Kidney glomerular epithelial cell (primary cell): ENCODE measurements around the gene EEPD1.

Experiments used
- DNase-seq: peaks from one replicate; lab custom pipeline; 2025; lab: John Stamatoyannopoulos, UW

EEPD1 gene

DNA sequence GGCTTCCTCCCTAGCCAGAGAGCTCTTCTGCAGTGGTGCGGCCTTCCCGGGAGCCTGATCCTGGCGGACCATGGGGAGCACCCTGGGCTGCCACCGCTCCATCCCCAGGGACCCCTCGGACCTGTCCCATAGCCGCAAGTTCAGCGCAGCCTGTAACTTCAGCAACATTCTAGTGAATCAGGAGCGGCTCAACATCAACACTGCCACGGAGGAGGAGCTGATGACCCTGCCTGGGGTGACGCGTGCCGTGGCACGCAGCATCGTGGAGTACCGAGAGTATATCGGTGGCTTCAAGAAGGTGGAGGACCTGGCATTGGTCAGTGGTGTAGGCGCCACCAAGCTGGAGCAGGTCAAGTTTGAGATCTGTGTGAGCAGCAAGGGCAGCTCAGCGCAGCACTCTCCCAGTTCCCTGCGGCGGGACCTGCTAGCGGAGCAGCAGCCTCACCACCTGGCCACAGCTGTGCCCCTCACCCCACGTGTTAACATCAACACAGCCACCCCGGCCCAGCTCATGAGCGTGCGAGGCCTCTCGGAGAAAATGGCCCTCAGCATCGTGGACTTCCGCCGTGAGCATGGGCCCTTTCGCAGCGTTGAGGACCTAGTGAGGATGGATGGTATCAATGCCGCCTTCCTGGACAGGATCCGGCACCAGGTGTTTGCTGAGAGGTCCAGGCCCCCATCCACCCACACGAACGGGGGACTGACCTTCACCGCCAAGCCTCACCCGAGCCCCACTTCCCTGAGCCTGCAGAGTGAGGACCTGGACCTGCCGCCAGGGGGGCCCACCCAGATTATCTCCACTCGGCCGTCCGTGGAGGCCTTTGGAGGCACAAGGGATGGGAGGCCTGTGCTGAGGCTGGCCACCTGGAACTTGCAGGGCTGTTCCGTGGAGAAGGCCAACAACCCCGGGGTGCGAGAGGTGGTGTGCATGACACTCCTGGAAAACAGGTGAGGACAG, 1.5 kb downstream of the EEPD1 start:
- DNase-seq = no peak

DNA sequence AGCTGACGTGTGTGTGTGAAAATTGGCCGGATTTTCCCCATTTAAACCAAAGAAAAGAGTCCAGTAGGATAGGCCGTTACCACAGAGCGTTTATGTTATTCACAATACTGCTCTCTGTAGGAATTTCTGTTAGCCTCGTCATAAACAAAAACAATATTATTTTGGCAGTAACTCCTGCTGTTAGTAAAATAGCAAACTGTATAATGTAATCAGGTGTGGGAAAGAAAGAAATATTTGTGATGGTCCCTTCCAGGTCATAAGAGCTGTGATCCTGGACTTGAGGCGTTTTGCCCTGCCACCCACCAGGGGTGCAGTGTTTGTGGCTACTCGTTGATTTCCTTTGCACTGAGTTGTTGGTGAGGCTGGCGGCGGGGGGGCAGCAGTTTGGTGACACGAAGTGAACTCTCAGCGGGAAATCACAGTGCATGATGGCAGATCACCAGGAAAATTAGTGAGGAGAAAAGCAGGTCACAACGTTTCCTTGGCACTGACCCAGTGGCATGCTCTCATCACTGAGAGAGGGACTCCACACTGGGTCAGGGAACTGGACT, 2.8 kb downstream of the EEPD1 start:
- DNase-seq = no peak

GRCh38 chr7:36157527-36158320, 4.7 kb downstream of the EEPD1 start:
- no peak for DNase-seq

- no peak for DNase-seq
Measured at GRCh38 chr7:36158321-36158605, 5.2 kb downstream of the EEPD1 start.

DNA sequence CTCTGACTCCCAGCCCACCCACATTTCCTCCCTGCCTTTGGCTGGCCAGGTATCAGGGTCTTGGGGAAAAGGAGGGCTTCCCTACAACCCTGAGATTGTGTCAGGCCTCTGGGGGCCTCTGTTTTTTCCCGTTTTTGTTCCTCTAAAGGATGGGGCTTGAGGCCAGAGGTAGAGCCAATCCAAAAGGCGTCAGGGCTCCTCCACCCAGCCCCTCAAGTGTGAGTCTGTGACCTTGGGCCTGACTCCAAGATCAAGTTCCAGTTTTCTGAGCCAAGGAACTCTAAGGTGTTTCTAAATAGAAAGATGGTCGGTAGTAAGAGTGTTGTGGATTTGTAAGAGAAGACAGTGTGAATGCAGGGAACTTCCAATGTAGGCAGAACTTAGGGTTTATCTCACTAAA, 6.6 kb downstream of the EEPD1 start:
- no peak for DNase-seq

DNA sequence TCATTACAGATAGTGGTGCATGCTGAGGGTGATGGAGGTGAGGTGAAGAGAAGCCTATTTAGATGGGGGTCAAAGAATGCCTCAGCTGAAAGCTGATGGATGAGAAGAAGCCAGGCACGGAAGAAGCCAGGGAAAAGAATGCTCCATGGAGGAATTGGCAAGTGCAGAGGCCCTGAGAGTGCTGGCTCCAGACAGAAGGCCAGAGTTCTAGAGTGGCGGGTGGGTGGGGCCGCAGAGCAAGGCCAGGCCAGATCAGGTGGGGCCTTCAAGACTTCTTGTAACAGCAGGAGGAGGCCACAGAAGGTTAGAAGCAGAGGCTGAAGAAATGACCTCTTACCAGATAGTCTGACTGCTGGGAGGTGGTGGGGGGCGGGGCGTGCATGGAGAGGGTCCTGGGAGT, 7.3 kb downstream of the EEPD1 start:
- DNase-seq = no peak

DNA sequence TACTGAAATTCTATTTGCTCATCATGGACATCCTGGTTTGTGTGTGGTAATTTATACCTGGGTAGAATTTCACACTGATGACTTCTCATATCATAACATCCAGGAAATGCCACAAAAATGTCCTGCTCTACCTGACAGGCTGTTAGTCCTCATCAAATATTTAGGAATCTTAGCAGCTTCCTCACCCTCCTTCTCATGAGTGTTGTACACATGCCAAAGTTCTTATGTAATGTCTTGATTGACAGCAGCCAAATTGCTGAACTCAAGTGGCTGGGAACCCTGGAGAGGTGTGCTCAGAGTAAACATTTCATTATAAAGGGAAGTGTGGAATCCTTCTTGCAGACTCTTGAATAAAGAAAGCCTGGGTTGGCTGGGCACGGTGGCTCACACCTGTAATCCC, 8.9 kb downstream of the EEPD1 start:
- peak; percentile 67 for DNase-seq

DNA sequence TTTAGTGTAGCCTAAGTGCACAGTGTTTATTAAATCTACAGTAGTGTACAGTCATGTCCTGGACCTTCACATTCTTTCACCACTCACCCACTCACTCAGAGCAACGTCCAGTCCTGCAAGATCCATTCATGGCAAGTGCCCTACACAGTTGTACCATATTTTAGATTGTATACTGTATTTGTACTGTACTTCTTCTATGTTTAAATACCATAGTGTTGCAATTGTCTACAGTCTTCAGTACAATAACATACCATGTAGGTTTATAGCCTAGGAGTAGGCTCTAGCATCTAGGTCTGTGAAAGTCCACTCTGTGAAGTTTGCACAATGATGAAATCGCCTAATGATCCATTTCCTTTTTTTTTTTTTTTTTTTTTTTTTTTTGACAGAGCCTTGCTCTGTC, 12.0 kb downstream of the EEPD1 start:
- no peak for DNase-seq

DNA sequence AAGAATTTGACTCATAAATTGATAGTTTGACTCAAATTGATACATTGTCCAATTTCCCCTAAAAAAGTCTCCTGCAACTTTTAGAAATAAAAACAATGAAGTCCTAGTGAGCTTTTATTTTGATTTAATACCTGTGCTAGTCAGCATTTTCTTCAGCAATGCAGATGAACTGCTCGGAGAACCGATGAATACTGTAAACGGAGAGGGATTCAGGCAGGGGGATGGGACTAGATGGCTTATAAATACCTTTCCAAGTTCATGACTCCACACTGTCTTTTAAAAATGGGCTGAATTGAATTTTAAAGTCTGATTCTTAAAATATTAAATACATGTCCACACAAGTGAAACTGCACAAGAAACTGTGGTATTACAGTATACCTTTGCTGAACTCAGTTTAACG, 12.7 kb downstream of the EEPD1 start:
- no peak for DNase-seq

- DNase-seq = no peak
Measured at GRCh38 chr7:36167403-36168050, 14.5 kb downstream of the EEPD1 start.

DNA sequence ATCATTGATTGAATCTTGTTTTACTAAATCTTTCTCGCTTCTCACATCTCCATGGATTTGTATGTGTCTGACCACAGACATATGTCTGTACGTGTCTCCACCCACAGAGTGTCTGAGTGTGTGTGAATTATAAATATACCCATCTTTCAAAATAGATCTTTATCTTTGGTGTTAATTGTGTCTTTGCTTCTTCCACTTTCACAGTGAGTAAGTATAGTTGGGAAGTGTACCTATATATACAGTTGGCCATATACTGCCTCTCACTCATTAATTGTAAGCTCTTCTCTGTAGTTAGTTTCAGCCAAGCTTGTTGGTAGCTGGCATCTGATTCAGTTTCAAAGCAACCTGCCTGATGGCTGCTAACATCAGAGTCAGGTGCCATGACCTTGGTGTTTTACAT, 18.4 kb downstream of the EEPD1 start:
- no peak for DNase-seq

DNA sequence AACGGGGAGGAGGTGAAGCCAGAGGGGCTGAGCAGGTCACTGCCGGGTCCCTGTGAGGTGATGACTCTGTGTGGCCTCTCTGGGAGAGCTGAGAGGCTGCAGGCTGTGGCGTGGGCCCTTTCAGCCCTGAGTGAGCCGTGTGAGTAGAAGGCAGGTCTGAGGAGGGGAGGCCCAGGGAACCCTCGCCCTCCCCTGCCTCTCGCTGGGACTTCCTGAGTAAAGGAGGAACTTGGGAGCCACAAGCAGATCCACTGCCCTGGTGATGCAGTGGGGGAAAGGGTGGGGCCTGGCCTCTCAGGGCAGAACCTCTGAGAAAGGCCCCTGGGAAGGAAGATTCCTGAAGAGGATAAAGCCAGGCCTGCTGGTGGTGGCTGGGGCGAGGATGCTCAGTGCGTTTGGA, 22.8 kb downstream of the EEPD1 start:
- DNase-seq = no peak

DNA sequence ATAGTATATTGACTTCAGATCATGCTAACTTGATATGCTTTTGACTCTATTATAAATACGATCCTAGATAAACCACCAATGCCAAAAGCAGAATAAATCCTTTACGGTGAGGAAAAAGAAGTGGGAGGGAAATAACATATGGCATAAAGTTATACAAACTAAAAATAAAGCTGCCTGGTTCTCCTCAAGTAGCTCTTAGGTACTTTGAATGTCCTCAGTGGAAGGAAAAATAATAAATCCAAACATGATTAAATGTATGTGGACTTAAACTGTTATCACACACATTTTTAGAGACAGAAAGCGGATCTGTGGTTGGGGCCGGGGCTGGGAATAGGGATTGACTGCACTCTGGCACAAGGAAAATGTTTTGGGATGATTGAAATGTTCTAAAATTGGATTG, 23.6 kb downstream of the EEPD1 start:
- no peak for DNase-seq

GRCh38 chr7:36180121-36180520, 27.1 kb downstream of the EEPD1 start:
- DNase-seq = no peak

DNA sequence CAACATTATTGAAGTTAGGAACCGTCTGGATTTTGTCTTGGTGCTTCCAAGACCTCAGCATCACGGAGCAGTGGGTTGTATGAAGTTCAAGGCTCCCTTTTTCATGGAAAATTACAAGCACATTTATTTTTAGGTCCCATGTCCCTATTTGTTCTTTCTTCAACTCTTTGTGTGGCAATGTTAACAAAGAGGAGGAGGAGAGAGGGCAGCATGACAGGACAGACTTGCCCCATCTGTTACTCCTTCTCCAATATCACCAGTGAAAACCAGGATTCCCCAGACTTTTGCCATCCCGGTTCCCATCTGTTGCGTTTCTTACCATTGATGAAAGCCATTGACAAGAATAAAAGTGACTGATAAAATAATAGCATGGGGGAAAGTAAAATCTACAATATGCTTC, 28.6 kb downstream of the EEPD1 start:
- DNase-seq = no peak

DNA sequence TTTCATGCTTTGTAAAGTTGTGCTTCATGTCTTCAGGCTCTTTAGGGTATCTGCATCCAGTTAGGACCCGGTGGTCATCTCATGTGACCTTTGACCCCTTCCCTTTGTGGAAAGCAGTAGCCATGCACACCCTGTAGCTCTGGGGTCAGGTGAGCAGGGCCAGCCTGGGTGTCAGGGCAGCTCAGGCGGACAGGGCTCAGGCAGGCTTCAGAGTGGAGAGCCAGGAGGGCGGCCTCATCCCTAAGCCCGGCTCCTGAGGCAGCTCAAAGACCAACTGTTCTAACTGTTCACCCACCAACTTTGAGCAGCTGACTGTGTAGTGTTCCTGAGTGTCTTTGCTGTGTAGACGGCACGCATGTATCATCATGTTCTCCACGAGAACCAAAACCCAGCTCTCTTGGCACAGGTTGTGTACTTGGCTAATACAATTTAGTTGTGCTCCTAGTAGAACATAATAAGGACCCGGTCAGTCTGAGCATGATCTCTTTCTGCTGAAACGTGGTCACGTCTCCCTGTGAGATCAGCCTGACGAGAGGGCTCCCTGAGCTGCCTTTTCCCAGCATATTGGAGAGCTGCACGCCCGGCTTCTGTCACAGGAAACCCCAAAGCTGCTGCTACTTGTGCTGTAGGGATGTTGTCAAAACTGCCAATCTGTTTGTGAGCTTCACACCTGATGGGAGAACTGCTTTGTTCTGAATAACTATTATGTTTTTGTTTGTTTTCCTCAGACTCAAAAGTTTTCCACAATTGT, 30.0 kb downstream of the EEPD1 start:
- no peak for DNase-seq

DNA sequence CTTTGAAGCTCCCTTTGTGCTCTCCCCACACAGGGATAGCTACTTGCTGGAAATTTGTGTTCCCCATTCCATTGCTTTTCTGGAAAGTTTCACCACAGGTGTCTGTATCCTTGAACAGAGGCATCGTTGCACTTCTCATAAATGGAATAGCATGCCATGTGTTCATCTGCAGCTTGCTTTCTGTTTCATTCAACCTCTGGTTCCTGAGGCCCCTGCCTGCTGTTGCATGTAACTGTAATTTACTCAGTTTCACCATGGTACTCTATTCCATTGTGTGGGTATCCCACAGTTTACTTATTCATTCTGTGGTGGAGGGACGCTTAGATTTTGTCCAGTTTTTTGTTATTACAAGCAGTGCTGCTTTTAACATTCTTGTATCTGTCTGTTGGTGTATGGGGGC, 32.0 kb downstream of the EEPD1 start:
- no peak for DNase-seq

GRCh38 chr7:36185756-36186155, 32.7 kb downstream of the EEPD1 start:
- DNase-seq = no peak

GRCh38 chr7:36186359-36187121, 33.5 kb downstream of the EEPD1 start:
- no peak for DNase-seq

- DNase-seq = no peak
Measured at GRCh38 chr7:36188266-36188665, 35.2 kb downstream of the EEPD1 start.

DNA sequence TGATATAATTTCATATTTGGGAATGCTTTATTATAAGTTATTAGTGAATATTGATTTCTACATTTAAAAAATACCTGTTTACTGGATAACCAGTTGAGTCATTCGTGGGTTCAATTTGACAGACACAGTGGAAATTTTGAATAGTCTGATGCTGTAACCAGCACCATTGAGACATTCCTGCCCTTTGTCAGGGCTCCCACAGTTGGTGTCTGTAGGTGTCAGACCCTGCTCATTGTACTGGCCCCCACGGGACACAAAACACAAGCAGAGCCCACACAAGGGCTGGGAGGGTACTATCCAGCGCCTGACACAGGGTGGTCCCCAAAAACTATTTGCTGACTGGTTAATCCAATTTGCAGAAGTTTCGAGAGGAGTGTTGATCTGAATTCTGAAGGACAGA, 35.9 kb downstream of the EEPD1 start:
- no peak for DNase-seq
